Daoy (cell line): ENCODE results near the gene ATN1. TPM values are rescaled to one million over a fixed set of nuclear protein-coding genes. Genes with fewer than 3 reads are reported as not detected.

Experiments used
- DNase-seq: peaks from one replicate; pipeline ENCODE4 v3.0.0-alpha.2; 2015; ENCODE audit warnings: low read depth
- total RNA-seq: library from RNA; depleted of rRNA; stranded (reverse); fragments of >200 nt; shearing (Covaris generic); gene quantifications from 2 replicates; pipeline ENCODE4 v1.2.3, GENCODE V29; 2014

Gene ATN1
- total RNA-seq, 1 experiment from 2014 or later: 5.4 TPM

- no peak for DNase-seq
These were observed 30.2 kb downstream of the ATN1 start for GRCh38 chr12:6957741-6958608.

- DNase-seq: no peak
These were observed 30.9 kb downstream of the ATN1 start for GRCh38 chr12:6958609-6959057.

- no peak for DNase-seq
These were observed 31.5 kb downstream of the ATN1 start for GRCh38 chr12:6959058-6959804.

GRCh38 chr12:6959805-6960592, 32.2 kb downstream of the ATN1 start:
- no peak for DNase-seq

- DNase-seq: no peak
These were observed 33.0 kb downstream of the ATN1 start for GRCh38 chr12:6960593-6961277.

- peak; percentile 86 for DNase-seq
These were observed 33.5 kb downstream of the ATN1 start for GRCh38 chr12:6961278-6961694.

- peak; percentile 90 for DNase-seq
These were observed 34.0 kb downstream of the ATN1 start for GRCh38 chr12:6961695-6962284.

GRCh38 chr12:6962285-6963015, 34.7 kb downstream of the ATN1 start:
- no peak for DNase-seq

GRCh38 chr12:6963016-6963731, 35.4 kb downstream of the ATN1 start:
- no peak for DNase-seq

GRCh38 chr12:6963791-6964413, 36.1 kb downstream of the ATN1 start:
- DNase-seq: no peak

- DNase-seq: no peak
These were observed 36.9 kb downstream of the ATN1 start for GRCh38 chr12:6964605-6965025.

- peak; percentile 85 for DNase-seq
These were observed 37.4 kb downstream of the ATN1 start for GRCh38 chr12:6965026-6965661.

- DNase-seq: no peak
These were observed 38.0 kb downstream of the ATN1 start for GRCh38 chr12:6965714-6966113.

- no peak for DNase-seq
These were observed 38.6 kb downstream of the ATN1 start for GRCh38 chr12:6966351-6966750.

- no peak for DNase-seq
These were observed 39.9 kb downstream of the ATN1 start for GRCh38 chr12:6967651-6968100.

- peak; percentile 1 for DNase-seq
These were observed 40.7 kb downstream of the ATN1 start for GRCh38 chr12:6968426-6968825.

- no peak for DNase-seq
These were observed 42.4 kb downstream of the ATN1 start for GRCh38 chr12:6970096-6970527.

GRCh38 chr12:6974180-6974579, 46.4 kb downstream of the ATN1 start:
- DNase-seq: no peak
